ENCODE measurements around the gene APBA3. TPM values are rescaled to one million over a fixed set of nuclear protein-coding genes. Genes with fewer than 3 reads are reported as not detected.

The APBA3 gene
- total RNA-seq, 2 experiments from 2014 or later, result 45.8 to 50.0 TPM

DNA sequence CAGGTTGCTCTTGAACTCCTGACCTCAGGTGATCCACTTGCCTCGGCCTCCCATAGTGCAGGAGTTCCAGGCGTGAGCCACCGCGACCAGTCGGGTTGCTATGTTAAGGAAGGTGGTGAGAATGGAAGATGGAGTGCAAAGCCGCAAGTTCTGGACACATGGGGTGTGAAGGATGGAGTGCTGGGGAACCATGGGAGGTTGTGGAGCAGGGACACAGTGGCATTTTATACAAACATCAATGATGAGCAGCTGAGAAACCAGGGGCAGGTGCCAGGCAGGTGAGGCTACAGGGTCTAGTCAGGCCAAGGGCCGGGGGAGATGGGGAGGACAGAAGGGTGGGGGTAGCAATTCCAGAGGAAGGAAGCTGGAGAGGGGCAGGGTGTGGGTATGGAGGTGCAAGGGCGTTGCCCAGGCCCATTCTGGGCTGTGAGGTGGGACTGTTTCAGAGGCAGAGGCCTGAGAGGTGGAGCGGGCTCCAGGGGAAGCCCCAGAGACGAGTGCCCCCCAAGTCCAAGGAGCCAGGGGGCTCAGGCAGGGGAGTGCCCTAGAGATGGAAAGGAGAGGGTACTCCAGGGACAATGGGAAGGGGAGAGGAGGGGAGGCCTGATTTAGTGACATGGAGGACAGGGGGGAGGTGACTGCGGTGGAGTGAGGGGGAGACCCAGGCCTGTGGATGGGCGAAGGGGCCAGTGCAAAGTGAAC is 12.5 kb upstream of the APBA3 start:
- no peak for DNase-seq
- H3K27ac ChIP-seq (ENCODE audit: low read depth in 1 of 2, low read length in 2 of 2), result no peak overlapping the region
- peaks cover 13% of the 10 kb centered on the region for H3K36me3 Mint-ChIP-seq (ENCODE audit: low read depth)
- H3K4me3 ChIP-seq (ENCODE audit: low read length), result no peak overlapping the region
- ChIA-PET POLR2A (interaction anchor here (0.9 kb wide), 1 partner anchor 11 kb away, joined by 3 read pairs; the partner anchor contains the start of gene MRPL54), CTCF (no interaction called here)
- no peaks in the 10 kb centered on the region for H3K9me3 Mint-ChIP-seq
- ATAC-seq (ENCODE audit: poor library complexity), result no peak
- H3K36me3 ChIP-seq (ENCODE audit: insufficient read depth, low read length), result peaks cover 4% of the 10 kb centered on the region
- no peaks in the 10 kb centered on the region for H3K27me3 Mint-ChIP-seq
- H3K4me1 ChIP-seq (ENCODE audit: insufficient read depth, low read length), result no peaks in the 10 kb centered on the region
- H3K27ac Mint-ChIP-seq, result no peak overlapping the region
- intact Hi-C loops (cut with DNase I, micrococcal nuclease), result no loop called here
- no peak overlapping the region for H3K4me3 Mint-ChIP-seq
- H3K27me3 ChIP-seq (ENCODE audit: control insufficient read depth in 1 of 2, insufficient read depth in 2 of 2, low read length in 2 of 2), result no peaks in the 10 kb centered on the region
- H3K4me1 Mint-ChIP-seq (ENCODE audit: low read depth), result no peaks in the 10 kb centered on the region
- TF ChIP-seq, protein P1, sequence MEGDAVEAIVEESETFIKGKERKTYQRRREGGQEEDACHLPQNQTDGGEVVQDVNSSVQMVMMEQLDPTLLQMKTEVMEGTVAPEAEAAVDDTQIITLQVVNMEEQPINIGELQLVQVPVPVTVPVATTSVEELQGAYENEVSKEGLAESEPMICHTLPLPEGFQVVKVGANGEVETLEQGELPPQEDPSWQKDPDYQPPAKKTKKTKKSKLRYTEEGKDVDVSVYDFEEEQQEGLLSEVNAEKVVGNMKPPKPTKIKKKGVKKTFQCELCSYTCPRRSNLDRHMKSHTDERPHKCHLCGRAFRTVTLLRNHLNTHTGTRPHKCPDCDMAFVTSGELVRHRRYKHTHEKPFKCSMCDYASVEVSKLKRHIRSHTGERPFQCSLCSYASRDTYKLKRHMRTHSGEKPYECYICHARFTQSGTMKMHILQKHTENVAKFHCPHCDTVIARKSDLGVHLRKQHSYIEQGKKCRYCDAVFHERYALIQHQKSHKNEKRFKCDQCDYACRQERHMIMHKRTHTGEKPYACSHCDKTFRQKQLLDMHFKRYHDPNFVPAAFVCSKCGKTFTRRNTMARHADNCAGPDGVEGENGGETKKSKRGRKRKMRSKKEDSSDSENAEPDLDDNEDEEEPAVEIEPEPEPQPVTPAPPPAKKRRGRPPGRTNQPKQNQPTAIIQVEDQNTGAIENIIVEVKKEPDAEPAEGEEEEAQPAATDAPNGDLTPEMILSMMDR (IDR thresholded peaks at IDR 0.05), result no peak
- peaks cover 0 to 5% of the 10 kb centered on the region in 2 experiments for H3K9me3 ChIP-seq (ENCODE audit: control insufficient read depth in 1 of 2, insufficient read depth in 1 of 2, low read length in 2 of 2)

DNA sequence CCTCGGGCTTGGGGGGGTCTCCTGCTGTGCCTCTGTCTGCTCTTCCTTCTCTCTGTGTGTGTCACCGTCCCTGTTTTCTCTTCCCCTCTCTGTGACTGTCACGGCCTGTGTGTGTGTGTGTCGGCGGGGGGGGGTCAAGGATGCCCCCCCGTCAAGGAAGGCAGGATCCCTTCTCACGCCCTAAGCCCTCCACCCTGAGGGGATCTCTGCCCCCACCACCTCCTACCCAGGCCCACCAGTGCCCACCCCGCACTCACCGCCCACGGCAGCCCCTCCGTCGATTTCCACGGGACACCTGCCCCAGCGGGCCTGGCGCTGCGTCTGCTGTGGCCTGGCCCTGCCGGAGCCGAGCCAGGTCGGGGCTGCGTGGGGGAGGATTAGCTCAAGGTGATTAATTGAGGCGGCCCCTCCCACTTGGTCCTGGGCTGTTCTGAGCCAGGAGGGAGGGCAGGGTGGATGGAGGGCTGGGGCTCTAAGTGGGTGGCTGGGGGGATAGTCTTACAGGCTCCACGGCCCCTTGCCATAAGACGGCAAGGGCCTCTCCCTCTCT is 10.5 kb upstream of the APBA3 start, which contains the start of gene RAX2:
RAX2 (minus strand) TSS at position 323 of the 550 bp plus-strand sequence. CDS start 486 bp downstream, outside the sequence.
- Mint-ChIP-seq H3K4me1 (ENCODE audit: low read depth) (no peaks in the 10 kb centered on the region), H3K27me3 (no peaks in the 10 kb centered on the region), H3K36me3 (ENCODE audit: low read depth) (peaks cover 23% of the 10 kb centered on the region), H3K9me3 (no peaks in the 10 kb centered on the region), H3K4me3 (no peak within 1 kb of the TSS), H3K27ac (no peak within 1 kb of the TSS)
- Histone ChIP-seq H3K27me3 (ENCODE audit: control insufficient read depth in 1 of 2, insufficient read depth in 2 of 2, low read length in 2 of 2) (no peaks in the 10 kb centered on the region), H3K4me1 (ENCODE audit: insufficient read depth, low read length) (peaks cover 3% of the 10 kb centered on the region), H3K9me3 (ENCODE audit: control insufficient read depth in 1 of 2, insufficient read depth in 1 of 2, low read length in 2 of 2) (no peaks in the 10 kb centered on the region), H3K36me3 (ENCODE audit: insufficient read depth, low read length) (peaks cover 22% of the 10 kb centered on the region), H3K27ac (ENCODE audit: low read depth in 1 of 2, low read length in 2 of 2) (no peak within 1 kb of the TSS), H3K4me3 (ENCODE audit: low read length) (no peak within 1 kb of the TSS)
- DNase-seq (peak in 1 of 14 experiments; percentile 21), ATAC-seq (ENCODE audit: poor library complexity) (no peak)
- CTCF ChIA-PET, result no interaction called here
- TF ChIP-seq, protein P1 (IDR thresholded peaks at IDR 0.05), result no peak
- intact Hi-C loops (cut with DNase I, micrococcal nuclease), result no loop called here
- POLR2A ChIA-PET, result no interaction called here

- no peaks in the 10 kb centered on the region for H3K9me3 ChIP-seq (ENCODE audit: control insufficient read depth in 1 of 2, insufficient read depth in 1 of 2, low read length in 2 of 2)
- intact Hi-C loops (cut with DNase I, micrococcal nuclease), result no loop called here
Measured at GRCh38 chr19:3771000-3771905, 9.8 kb upstream of the APBA3 start.

More at GRCh38 chr19:3771000-3771905, 9.8 kb upstream of the APBA3 start:
- ChIA-PET CTCF (no interaction called here), POLR2A (no interaction called here)
- H3K36me3 ChIP-seq (ENCODE audit: insufficient read depth, low read length), result peaks cover 29% of the 10 kb centered on the region
- Mint-ChIP-seq H3K27ac (no peak overlapping the region), H3K27me3 (no peaks in the 10 kb centered on the region), H3K4me3 (no peak overlapping the region), H3K36me3 (ENCODE audit: low read depth) (peaks cover 29% of the 10 kb centered on the region), H3K4me1 (ENCODE audit: low read depth) (peaks cover 5% of the 10 kb centered on the region), H3K9me3 (no peaks in the 10 kb centered on the region)
- ATAC-seq (ENCODE audit: poor library complexity), result no peak
- TF ChIP-seq, protein P1 (IDR thresholded peaks at IDR 0.05), result no peak
- peak in 1 of 14 experiments; percentile 21 for DNase-seq
- peaks cover 10% of the 10 kb centered on the region for H3K4me1 ChIP-seq (ENCODE audit: insufficient read depth, low read length)
- no peaks in the 10 kb centered on the region for H3K27me3 ChIP-seq (ENCODE audit: control insufficient read depth in 1 of 2, insufficient read depth in 2 of 2, low read length in 2 of 2)
- no peak overlapping the region for H3K27ac ChIP-seq (ENCODE audit: low read depth in 1 of 2, low read length in 2 of 2)
- H3K4me3 ChIP-seq (ENCODE audit: low read length), result no peak overlapping the region
